HUES48 (cell line): ENCODE measurements around the gene HAUS7.

Experiments
- H3K27ac ChIP-seq: one replicate; pipeline ENCODE4 v1.7.0; 2013; ENCODE audit warnings: low read depth, low read length, inconsistent platforms
- H3K27me3 ChIP-seq: 2 replicates; pipeline ENCODE4 v1.6.1; 2013; ENCODE audit warnings: mild to moderate bottlenecking, low read length; ENCODE audit not compliant: control insufficient read depth, insufficient read depth
- H3K36me3 ChIP-seq: 2 replicates; pipeline ENCODE4 v1.6.1; 2013; ENCODE audit warnings: low read length; ENCODE audit not compliant: control insufficient read depth, insufficient read depth
- H3K4me1 ChIP-seq: 2 replicates; pipeline ENCODE4 v1.6.1; 2013; ENCODE audit warnings: mild to moderate bottlenecking, low read length; ENCODE audit not compliant: control insufficient read depth, insufficient read depth
- H3K4me3 ChIP-seq: 2 replicates; pipeline ENCODE4 v1.5.1; 2013; ENCODE audit warnings: mild to moderate bottlenecking, low read depth, low read length
- H3K9ac ChIP-seq: 2 replicates; pipeline ENCODE4 v1.6.1; 2013; ENCODE audit warnings: mild to moderate bottlenecking, low read depth, low read length, moderate library complexity
- H3K9me3 ChIP-seq: 2 replicates; pipeline ENCODE4 v1.6.1; 2013; ENCODE audit warnings: low read length; ENCODE audit not compliant: control insufficient read depth, insufficient read depth

The HAUS7 gene

DNA sequence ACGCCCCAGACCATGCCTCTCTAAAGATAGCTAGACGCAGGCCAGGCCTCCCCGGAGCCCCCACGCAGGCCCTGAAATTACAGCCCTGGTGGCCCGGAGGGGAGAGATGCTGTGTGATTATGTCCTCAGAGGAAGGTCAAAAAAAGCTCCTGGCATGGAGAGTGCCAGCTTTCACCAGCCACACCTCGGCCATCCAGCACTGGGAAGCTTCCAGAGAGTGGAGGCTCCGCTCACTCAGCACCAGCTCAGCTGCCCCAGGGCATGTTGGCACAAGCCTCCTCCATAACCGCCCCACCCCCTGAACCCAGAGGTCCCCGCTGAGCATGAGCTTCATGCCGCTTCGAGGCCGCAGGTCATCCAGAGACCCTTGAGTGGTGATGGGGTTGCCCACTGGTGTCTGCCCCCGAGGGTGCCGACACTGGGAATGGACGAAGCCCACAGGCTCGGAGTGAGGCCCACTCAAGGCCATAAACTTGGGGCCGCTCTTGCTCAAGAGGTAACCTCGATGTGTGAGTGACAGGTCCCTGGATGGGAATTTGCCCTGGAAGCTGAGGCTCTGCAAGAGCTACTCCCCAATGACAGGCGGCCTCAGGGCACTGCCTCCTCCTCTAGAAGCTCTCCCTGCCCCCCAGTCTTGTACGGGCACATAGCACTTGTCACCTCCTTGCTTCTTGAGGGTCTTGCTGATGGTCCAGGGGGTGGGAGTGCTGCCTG lies 20.0 kb upstream of the HAUS7 start:
- Histone ChIP-seq H3K9ac (no peak overlapping the region), H3K36me3 (no peaks in the 10 kb centered on the region), H3K9me3 (peaks cover 26% of the 10 kb centered on the region), H3K27ac (no peak overlapping the region), H3K4me3 (no peak overlapping the region), H3K4me1 (no peaks in the 10 kb centered on the region), H3K27me3 (no peaks in the 10 kb centered on the region)

DNA sequence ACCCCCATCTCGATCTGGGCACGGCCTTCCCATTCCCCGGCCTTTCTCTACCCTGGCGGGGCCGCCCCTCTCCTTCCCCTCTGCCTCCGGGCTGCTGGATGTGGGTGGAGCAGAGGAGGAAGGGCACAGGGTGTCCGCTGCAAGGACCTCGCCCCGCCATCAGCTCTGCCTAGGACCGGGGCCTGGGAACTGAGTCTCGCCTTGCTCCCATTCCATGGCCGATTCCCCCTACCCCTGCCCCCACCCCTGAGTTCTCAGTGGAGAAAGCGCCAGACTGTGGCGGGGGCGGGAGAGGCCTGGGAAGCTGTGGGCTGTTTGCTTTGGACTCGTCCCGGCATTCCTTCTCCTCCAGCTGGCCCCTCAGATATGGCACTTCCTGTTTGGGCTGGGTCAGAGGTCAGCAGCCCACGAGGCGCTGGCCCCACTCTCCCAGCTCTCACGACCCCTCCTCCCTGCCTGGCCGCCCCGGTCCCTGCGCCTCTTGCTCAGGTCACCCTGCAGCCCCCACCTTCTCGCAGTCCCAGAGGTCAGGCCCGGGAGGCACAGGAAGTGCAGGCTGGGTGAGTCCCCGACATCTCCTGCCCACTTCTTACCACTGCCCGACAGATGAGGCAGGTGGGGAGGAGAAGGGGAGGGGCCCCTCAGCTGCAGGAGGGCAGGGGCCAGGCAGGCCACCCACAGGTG lies 18.0 kb upstream of the HAUS7 start:
- Histone ChIP-seq H3K9ac (no peak overlapping the region), H3K27ac (no peak overlapping the region), H3K36me3 (no peaks in the 10 kb centered on the region), H3K4me3 (no peak overlapping the region), H3K4me1 (no peaks in the 10 kb centered on the region), H3K27me3 (no peaks in the 10 kb centered on the region), H3K9me3 (peaks cover 24% of the 10 kb centered on the region)

DNA sequence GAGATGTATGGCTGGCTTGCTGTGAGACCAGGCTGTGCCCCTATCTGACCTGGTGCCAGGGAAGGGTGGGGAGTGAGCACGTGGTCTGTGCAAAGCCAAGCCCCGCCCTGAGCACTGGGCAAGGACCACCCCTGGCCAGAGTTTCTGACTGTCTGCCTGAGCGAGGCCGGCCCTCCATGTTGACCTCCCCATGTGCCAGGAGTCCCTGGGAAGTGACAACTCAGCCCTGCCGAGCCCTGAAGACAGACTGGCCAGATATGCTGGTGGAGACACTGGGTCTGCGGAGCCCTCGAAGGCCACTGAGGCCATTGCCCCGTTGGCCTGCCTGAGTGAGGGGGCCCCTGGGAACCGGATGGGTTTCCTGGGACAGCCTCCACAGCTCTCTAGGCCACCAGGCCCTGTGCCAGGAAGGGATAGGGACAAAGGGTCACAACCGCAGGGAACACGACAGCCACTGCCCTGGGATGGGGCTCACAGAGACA lies 17.3 kb upstream of the HAUS7 start:
- Histone ChIP-seq H3K9me3 (peaks cover 26% of the 10 kb centered on the region), H3K4me3 (no peak overlapping the region), H3K27ac (no peak overlapping the region), H3K9ac (no peak overlapping the region), H3K4me1 (no peaks in the 10 kb centered on the region), H3K27me3 (no peaks in the 10 kb centered on the region), H3K36me3 (no peaks in the 10 kb centered on the region)

DNA sequence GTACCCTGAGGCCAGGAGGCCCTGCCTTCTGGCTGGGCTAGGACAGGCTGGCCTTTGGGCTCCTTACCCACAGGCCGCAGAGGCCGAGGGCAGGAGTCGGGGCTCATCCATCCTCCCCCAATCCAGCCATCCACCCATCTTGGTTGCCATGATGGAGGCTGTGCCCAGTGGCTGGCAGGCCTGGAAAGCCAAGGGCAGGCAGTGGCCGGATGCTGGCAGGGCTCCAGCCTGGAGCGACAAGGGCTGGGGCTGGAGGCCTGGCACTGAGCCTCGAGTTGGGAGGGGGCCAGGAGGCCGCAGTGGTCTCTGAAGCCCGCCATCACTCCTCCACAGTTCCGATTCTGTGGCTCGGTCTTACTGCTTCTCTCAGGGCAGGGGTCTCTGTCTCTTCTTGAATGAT lies 15.8 kb upstream of the HAUS7 start:
- Histone ChIP-seq H3K36me3 (no peaks in the 10 kb centered on the region), H3K4me1 (no peaks in the 10 kb centered on the region), H3K9me3 (peaks cover 29% of the 10 kb centered on the region), H3K4me3 (no peak overlapping the region), H3K9ac (no peak overlapping the region), H3K27me3 (no peaks in the 10 kb centered on the region), H3K27ac (no peak overlapping the region)

DNA sequence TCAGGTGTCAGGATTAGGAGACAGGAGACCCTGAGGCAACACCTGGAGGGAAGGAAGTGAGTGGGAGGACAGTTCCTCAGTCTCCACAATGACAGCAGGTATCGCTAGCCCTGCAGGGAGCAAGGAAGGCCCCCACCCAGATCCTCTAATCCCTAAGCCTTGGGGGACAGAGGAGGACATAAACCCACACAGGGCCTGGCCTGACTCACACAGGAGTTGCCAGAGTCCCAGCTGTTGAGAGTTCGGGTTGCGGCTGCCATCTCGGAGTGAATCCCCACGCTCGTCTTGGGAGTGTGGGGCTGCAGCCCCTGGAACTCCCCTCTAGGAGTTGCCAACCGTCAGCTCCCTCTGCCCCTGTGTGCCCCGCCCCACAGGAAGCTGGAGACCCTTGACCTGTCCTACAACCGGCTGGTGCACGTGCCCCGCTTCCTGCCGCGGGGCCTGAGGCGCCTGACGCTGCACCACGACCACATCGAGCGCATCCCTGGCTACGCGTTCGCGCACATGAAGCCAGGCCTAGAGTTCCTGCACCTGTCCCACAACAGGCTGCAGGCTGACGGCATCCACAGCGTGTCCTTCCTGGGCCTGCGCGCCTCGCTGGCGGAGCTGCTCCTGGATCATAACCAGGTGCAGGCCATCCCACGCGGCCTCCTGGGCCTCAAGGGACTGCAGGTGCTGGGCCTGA lies 15.2 kb upstream of the HAUS7 start:
- H3K36me3 ChIP-seq: no peaks in the 10 kb centered on the region
- no peak overlapping the region for H3K9ac ChIP-seq
- H3K4me3 ChIP-seq: no peak overlapping the region
- H3K9me3 ChIP-seq: peaks cover 24% of the 10 kb centered on the region
- H3K27ac ChIP-seq: no peak overlapping the region
- no peaks in the 10 kb centered on the region for H3K27me3 ChIP-seq
- H3K4me1 ChIP-seq: no peaks in the 10 kb centered on the region

DNA sequence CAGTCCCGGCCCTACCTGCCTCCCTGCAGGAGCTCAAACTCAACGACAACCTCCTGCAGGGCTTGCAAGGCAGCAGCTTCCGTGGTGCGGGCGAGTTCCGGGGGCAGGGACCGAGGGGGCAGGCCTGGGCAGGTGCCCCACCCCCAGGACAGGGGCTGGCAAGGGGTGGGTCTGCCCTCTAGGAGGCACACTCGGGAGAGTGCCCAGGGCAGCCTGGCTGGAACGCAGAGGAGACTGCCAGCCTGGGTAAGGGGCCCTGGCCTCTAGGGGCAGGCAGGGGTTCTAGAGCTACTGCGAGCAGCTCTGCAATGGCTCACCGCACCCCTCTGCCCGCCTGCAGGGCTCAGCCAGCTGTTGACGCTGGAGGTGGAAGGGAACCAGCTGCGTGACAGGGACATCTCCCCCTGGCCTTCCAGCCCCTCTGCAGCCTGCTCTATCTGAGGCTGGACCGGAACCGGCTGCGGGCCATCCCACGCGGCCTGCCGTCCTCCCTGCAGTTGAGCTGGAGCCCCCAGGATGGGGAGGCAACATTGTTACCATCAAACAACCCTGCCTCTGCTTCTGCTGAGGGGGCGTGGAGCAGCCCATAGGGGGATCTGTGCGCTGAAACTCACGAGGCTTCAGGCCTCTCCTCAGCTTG lies 12.1 kb upstream of the HAUS7 start:
- H3K27ac ChIP-seq: no peak overlapping the region
- H3K36me3 ChIP-seq: no peaks in the 10 kb centered on the region
- H3K4me1 ChIP-seq: peaks cover 2% of the 10 kb centered on the region; the same call in 1 of the 2 replicates
- H3K27me3 ChIP-seq: no peaks in the 10 kb centered on the region
- H3K9ac ChIP-seq: no peak overlapping the region
- H3K9me3 ChIP-seq: peaks cover 10% of the 10 kb centered on the region
- no peak overlapping the region for H3K4me3 ChIP-seq

DNA sequence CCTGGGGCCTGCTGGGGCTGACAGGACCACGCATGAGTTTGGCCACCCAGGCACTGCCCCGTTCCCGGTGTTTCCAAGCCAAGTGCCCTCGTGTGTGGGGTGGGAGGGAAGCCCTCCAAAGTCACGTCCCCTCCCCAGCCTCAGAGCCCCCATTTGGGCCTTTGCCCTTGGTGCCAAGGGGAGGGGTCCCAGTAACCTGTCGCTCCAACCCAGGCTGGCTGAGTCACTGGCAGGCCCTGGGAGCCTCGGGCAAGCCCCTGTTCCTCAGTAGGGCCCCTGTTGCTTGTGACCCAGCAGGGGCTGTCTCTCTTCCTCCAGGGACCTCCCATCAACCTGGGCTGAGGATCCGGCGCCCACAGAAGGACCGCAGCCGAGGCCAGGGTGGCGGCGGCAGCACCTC lies 10.7 kb upstream of the HAUS7 start:
- Histone ChIP-seq H3K9ac (no peak overlapping the region), H3K9me3 (peaks cover 18% of the 10 kb centered on the region), H3K4me3 (no peak overlapping the region), H3K27ac (no peak overlapping the region), H3K36me3 (no peaks in the 10 kb centered on the region), H3K4me1 (peaks cover 9% of the 10 kb centered on the region; the same call in 1 of the 2 replicates), H3K27me3 (peaks cover 5% of the 10 kb centered on the region)

DNA sequence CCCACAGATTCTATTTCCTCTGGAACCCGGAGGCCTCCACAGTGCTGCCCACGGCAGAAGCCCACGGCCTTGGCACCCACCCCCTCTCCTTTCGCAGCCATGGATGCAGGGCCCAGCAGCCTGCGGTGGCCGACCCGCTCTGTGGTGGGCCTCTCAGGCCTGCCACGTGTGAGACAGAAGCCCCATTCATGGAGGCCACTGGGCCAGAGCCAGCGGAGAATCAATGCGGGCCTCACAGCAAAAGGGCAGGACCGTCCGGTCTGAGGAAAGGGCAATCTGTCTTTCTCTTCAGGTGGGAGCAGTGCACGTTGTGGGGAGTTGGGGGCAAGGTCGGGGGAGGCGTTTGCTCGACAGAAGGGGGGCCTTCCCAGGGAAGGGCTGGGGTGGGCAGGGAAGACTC lies 8.4 kb upstream of the HAUS7 start:
- no peak overlapping the region for H3K9ac ChIP-seq
- no peak overlapping the region for H3K4me3 ChIP-seq
- H3K27ac ChIP-seq: no peak overlapping the region
- peaks cover 25% of the 10 kb centered on the region for H3K27me3 ChIP-seq
- peaks cover 16% of the 10 kb centered on the region for H3K9me3 ChIP-seq
- H3K4me1 ChIP-seq: peaks cover 9% of the 10 kb centered on the region; the same call in 1 of the 2 replicates
- no peaks in the 10 kb centered on the region for H3K36me3 ChIP-seq

DNA sequence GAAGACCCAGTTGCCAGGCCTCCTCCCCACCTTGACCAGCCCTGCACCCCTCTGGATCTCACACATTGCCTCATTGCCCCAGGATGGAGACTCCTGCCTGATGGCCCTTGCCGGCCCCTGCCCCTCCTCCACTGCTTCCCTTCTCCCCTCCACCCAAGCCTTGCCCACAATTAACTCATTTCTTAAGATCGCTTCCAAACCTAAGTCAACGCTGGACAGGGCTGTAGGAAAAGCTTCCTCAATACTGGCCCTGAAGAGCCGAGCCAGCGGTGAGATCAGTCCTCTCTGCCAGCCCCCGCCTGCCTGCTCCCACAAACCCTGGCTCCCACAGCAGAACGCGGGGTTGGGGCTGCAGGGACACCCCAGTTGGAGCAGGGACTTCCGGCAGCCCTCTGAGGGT lies 7.5 kb upstream of the HAUS7 start:
- Histone ChIP-seq H3K4me1 (peaks cover 9% of the 10 kb centered on the region; the same call in 1 of the 2 replicates), H3K27ac (no peak overlapping the region), H3K27me3 (peaks cover 25% of the 10 kb centered on the region), H3K36me3 (no peaks in the 10 kb centered on the region), H3K9ac (no peak overlapping the region), H3K9me3 (peaks cover 21% of the 10 kb centered on the region), H3K4me3 (no peak overlapping the region)

DNA sequence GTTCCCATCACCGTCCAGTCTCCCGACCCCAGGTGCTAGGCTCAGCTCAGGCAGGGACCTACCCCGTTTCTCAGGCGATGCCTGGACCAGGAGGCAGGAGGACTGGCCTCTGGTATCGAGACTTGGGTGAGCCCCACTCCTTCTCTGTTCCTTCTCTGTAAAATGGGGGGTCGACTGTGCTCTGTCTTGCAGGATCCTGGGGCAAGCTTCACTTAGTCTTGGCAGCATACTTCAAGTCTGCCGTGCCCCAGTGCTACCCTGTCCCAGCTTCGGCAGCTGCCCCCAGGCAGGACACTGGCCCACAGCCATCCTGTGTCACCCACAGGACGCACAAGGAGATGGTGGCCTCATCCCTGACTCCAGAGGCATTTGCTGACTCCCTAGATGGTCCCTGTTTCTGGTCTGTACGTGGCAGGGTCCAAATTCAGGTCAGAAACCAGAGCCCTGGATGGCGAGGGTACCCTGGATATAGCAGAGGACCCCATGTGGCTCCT lies 7.0 kb upstream of the HAUS7 start:
- Histone ChIP-seq H3K4me1 (peaks cover 9% of the 10 kb centered on the region; the same call in 1 of the 2 replicates), H3K36me3 (no peaks in the 10 kb centered on the region), H3K9me3 (peaks cover 17% of the 10 kb centered on the region), H3K9ac (no peak overlapping the region), H3K4me3 (no peak overlapping the region), H3K27me3 (peaks cover 25% of the 10 kb centered on the region), H3K27ac (no peak overlapping the region)
